Tibial nerve (tissue), 4 donors: ENCODE data around the gene PRL. TPM values are rescaled to one million over a fixed set of nuclear protein-coding genes. Genes with fewer than 3 reads are reported as not detected.

Source experiments
- DNase-seq, 2 donors: peaks; one replicate each; pipeline ENCODE4 v3.0.0-alpha.2; 2019; ENCODE audit warnings: low spot score in 2 of 2
- H3K27ac ChIP-seq, 4 donors: fragments of 200-600 bp; sonication (generic) in 3 of 4; one replicate each; pipeline ENCODE4 v1.5.1; 2017 to 2019; ENCODE audit warnings: mild to moderate bottlenecking in 1 of 4
- H3K27me3 ChIP-seq, 2 donors: fragments of 200-600 bp; sonication (generic) in 1 of 2; one replicate each; pipeline versions ENCODE4 v1.5.1 to v1.6.0; 2017 to 2019
- H3K36me3 ChIP-seq, 3 donors: fragments of 200-600 bp; sonication (generic); one replicate each; pipeline ENCODE4 v1.5.1; 2018 to 2019
- H3K4me1 ChIP-seq, 4 donors: fragments of 200-600 bp; sonication (generic) in 3 of 4; one replicate each; pipeline ENCODE4 v1.5.1; 2017 to 2019
- H3K4me3 ChIP-seq, 4 donors: fragments of 200-600 bp; sonication (generic) in 3 of 4; one replicate each; pipeline ENCODE4 v1.5.1; 2017 to 2019; ENCODE audit warnings: mild to moderate bottlenecking in 1 of 4, moderate library complexity in 1 of 4
- H3K9me3 ChIP-seq, 4 donors: fragments of 200-600 bp; sonication (generic) in 3 of 4; one replicate each; pipeline ENCODE4 v1.5.1; 2017 to 2019
- EP300 ChIP-seq, 2 donors: sonication (generic); formaldehyde crosslinking; IDR thresholded peaks; one replicate each; pipeline ENCODE4 v1.6.1; 2017; ENCODE audit warnings: antibody characterized with exemption in 2 of 2, mild to moderate bottlenecking in 1 of 2
- POLR2A ChIP-seq, 2 donors: fragments of 450-650 bp; IDR thresholded peaks; one replicate each; pipeline ENCODE4 v1.6.1; 2017; ENCODE audit warnings: antibody characterized with exemption in 2 of 2, mild to moderate bottlenecking in 2 of 2, moderate library complexity in 2 of 2
- WGBS, 2 donors: methylation state at CpG; one replicate each; pipeline ENCODE4 v1.1.5; 2018; 5-methylcytosine and 5-hydroxymethylcytosine counted together
- total RNA-seq, 4 donors: library from RNA; depleted of rRNA; stranded (reverse); fragments of >200 nt; gene quantifications; one replicate each; pipeline ENCODE4 v1.1.0, GENCODE V29; 2016
- TF ChIP-seq, protein P1 (sequence below), 5 experiments: fragments of 200-600 bp in 3 of 5; fragments of 450-650 bp in 2 of 5; sonication (generic) in 3 of 5; IDR thresholded peaks; one replicate each; pipeline ENCODE4 v1.5.1; 2016 to 2019; ENCODE audit warnings: antibody characterized with exemption in 5 of 5, mild to moderate bottlenecking in 3 of 5, moderate library complexity in 2 of 5

PRL gene
- total RNA-seq, 4 donors from 2014 or later: not detected

DNA sequence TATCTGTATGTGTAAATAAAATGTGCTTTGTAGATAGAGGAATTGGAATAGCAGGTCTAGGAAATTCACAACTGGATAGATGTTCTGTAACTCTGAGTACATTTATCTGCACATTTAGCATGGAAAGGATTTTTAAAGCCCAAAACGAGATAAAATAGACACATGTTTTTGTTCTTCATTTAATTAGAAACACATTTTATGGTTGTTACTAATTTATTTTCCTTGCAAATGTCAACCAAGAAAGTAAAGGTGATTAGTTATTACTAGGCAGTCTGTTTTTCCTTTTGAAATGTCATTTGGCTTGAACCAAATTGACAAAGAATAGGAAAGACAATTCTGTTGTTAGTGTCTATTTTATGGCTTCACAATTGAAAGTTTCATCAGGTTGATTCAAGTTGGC lies 769 bp downstream of the PRL start:
- WGBS, 2 donors: 68 to 71% methylated on average over 1 of the region's 1 CpG
- Histone ChIP-seq H3K9me3 (no peaks in the 10 kb centered on the region), H3K4me1 (peaks cover 0 to 6% (median 0%) of the 10 kb centered on the region in 4 donors), H3K36me3 (no peaks in the 10 kb centered on the region), H3K27me3 (no peaks in the 10 kb centered on the region), H3K27ac (no peak overlapping the region), H3K4me3 (no peak overlapping the region)
- no peak for DNase-seq
- no peak for TF ChIP-seq EP300 (IDR thresholded peaks at IDR 0.05)
- no peak for TF ChIP-seq POLR2A (IDR thresholded peaks at IDR 0.05)
- TF ChIP-seq, protein P1, sequence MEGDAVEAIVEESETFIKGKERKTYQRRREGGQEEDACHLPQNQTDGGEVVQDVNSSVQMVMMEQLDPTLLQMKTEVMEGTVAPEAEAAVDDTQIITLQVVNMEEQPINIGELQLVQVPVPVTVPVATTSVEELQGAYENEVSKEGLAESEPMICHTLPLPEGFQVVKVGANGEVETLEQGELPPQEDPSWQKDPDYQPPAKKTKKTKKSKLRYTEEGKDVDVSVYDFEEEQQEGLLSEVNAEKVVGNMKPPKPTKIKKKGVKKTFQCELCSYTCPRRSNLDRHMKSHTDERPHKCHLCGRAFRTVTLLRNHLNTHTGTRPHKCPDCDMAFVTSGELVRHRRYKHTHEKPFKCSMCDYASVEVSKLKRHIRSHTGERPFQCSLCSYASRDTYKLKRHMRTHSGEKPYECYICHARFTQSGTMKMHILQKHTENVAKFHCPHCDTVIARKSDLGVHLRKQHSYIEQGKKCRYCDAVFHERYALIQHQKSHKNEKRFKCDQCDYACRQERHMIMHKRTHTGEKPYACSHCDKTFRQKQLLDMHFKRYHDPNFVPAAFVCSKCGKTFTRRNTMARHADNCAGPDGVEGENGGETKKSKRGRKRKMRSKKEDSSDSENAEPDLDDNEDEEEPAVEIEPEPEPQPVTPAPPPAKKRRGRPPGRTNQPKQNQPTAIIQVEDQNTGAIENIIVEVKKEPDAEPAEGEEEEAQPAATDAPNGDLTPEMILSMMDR (IDR thresholded peaks at IDR 0.05): no peak

DNA sequence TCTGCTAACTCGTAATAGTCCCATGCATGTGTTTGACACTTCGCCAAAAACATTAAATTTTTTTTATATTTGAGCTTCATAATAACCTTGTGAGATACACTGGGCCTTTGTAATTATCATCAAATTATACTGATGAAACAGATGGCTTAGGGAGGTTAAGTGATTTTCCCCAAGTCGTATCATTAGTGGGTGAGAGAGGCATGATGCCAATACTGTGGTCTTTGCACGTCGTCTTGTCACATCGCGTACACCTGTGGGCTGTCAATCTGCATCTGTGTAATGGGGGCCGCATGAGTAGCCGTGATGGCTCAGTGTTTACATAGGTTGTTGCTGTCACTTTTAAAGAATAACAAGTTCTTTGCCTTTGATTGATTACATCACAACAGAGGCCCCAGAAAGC lies 1.7 kb downstream of the PRL start:
- Histone ChIP-seq H3K27me3 (no peaks in the 10 kb centered on the region), H3K27ac (no peak overlapping the region), H3K4me3 (no peak overlapping the region), H3K36me3 (no peaks in the 10 kb centered on the region), H3K9me3 (no peaks in the 10 kb centered on the region), H3K4me1 (peaks cover 0 to under 1% (median 0%) of the 10 kb centered on the region in 4 donors)
- 70 to 71% methylated on average over 9 of the region's 9 CpGs for WGBS, 2 donors
- TF ChIP-seq EP300 (IDR thresholded peaks at IDR 0.05): no peak
- TF ChIP-seq, protein P1 (IDR thresholded peaks at IDR 0.05): no peak
- no peak for TF ChIP-seq POLR2A (IDR thresholded peaks at IDR 0.05)
- DNase-seq: no peak

DNA sequence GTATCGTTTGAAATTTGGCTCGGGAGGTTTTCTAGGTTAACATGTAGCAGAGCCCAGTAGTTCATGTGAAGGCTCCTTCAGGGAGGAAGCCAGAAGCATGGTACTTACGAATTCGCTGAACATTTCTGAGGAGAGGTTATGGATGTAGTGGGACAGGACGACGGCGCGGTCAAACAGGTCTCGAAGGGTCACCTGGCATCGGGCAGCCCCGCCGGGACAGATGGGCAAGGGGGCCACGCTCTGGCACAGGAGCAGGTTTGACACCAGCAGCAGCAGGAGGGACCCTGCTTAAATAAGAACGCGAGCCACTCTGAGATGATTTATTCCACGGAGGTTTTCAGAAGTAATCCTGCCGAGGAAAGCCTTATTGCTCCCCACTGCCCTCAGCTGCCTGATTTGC lies 2.5 kb downstream of the PRL start:
- Histone ChIP-seq H3K27ac (no peak overlapping the region), H3K36me3 (no peaks in the 10 kb centered on the region), H3K4me3 (no peak overlapping the region), H3K4me1 (no peaks in the 10 kb centered on the region), H3K27me3 (no peaks in the 10 kb centered on the region), H3K9me3 (no peaks in the 10 kb centered on the region)
- TF ChIP-seq POLR2A (IDR thresholded peaks at IDR 0.05): no peak
- TF ChIP-seq, protein P1 (IDR thresholded peaks at IDR 0.05): no peak
- no peak for TF ChIP-seq EP300 (IDR thresholded peaks at IDR 0.05)
- 78 to 83% methylated on average over 17 of the region's 17 CpGs for WGBS, 2 donors
- no peak for DNase-seq

DNA sequence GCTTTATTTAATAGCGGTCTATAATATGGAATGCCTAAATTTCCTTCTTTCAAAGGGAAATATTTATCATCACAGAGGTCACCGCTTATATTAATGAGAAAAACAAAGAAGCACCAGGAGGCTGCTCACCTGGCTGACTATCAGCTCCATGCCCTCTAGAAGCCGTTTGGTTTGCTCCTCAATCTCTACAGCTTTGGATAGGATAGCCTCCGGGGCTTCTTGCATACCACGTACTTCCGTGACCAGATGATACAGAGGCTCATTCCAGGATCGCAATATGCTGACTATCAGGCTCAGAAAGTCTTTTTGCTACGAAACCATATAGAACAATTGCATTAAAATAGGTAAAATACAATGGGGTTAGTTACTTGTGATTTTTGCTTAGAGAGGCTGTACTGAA lies 6.8 kb downstream of the PRL start:
- Histone ChIP-seq H3K36me3 (no peaks in the 10 kb centered on the region), H3K27ac (no peak overlapping the region), H3K9me3 (no peaks in the 10 kb centered on the region), H3K4me3 (no peak overlapping the region), H3K4me1 (no peaks in the 10 kb centered on the region), H3K27me3 (no peaks in the 10 kb centered on the region)
- WGBS, 2 donors: 95 to 96% methylated on average over 8 of the region's 8 CpGs
- DNase-seq: no peak
- TF ChIP-seq POLR2A (IDR thresholded peaks at IDR 0.05) (no peak), EP300 (IDR thresholded peaks at IDR 0.05) (no peak)
- TF ChIP-seq, protein P1 (IDR thresholded peaks at IDR 0.05): no peak

DNA sequence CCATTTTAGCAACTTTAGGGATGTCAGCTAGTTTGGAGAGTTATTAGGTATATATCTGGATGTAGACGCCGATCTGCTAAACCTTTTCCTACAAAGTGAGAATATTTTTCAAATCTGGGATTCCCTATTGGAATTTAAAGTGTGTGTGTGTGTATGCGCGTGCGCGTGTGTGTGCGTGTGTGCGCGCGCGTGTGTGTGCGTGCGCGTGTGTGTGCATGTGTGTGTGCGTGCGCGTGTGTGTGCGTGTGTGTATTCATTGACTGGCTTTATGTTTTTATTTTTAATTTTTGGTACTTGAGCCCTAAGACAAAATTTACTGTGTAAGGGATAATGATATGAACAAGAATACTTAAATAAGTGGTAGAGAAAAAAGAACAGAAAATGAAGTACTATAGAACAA lies 8.1 kb downstream of the PRL start:
- H3K4me1 ChIP-seq: no peaks in the 10 kb centered on the region
- no peaks in the 10 kb centered on the region for H3K27me3 ChIP-seq
- TF ChIP-seq, protein P1 (IDR thresholded peaks at IDR 0.05): no peak
- H3K9me3 ChIP-seq: no peaks in the 10 kb centered on the region
- WGBS, 2 donors: 91 to 94% methylated on average over 18 of the region's 18 CpGs
- no peak for DNase-seq
- H3K27ac ChIP-seq: no peak overlapping the region
- H3K4me3 ChIP-seq: no peak overlapping the region
- no peaks in the 10 kb centered on the region for H3K36me3 ChIP-seq
